ENCODE measurements around the gene C1QL1.

The C1QL1 gene

GRCh38 chr17:44968225-44969143 lies at the start of gene C1QL1:
TSS of gene C1QL1 (minus strand) at chr17:44968303. CDS start at chr17:44968048, 255 bp downstream.
- FAIRE-seq, result no peak

- no peak for FAIRE-seq
Measured at GRCh38 chr17:45016823-45017222, 48.7 kb upstream of the C1QL1 start.

GRCh38 chr17:45016237-45016636 lies 48.1 kb upstream of the C1QL1 start:
- no peak for FAIRE-seq

GRCh38 chr17:45013021-45013997 lies 45.2 kb upstream of the C1QL1 start:
- no peak for FAIRE-seq

- no peak for FAIRE-seq
Measured at GRCh38 chr17:45011767-45012166, 43.7 kb upstream of the C1QL1 start.

GRCh38 chr17:45009676-45010467 lies 41.8 kb upstream of the C1QL1 start:
- FAIRE-seq, result no peak

- no peak for FAIRE-seq
Measured at GRCh38 chr17:45008216-45008615, 40.1 kb upstream of the C1QL1 start.

GRCh38 chr17:45006927-45007461 lies 38.9 kb upstream of the C1QL1 start:
- peak; percentile 11 for FAIRE-seq

GRCh38 chr17:45005700-45006099 lies 37.6 kb upstream of the C1QL1 start:
- no peak for FAIRE-seq

GRCh38 chr17:45004388-45004787 lies 36.3 kb upstream of the C1QL1 start:
- FAIRE-seq, result no peak

- FAIRE-seq, result no peak
Measured at GRCh38 chr17:45003877-45004276, 35.8 kb upstream of the C1QL1 start.

GRCh38 chr17:45001310-45001709 lies 33.2 kb upstream of the C1QL1 start:
- no peak for FAIRE-seq

- FAIRE-seq, result no peak
Measured at GRCh38 chr17:44999433-44999832, 31.3 kb upstream of the C1QL1 start.

GRCh38 chr17:44998646-44999045 lies 30.5 kb upstream of the C1QL1 start:
- FAIRE-seq, result no peak

- FAIRE-seq, result no peak
Measured at GRCh38 chr17:44997733-44998520, 29.8 kb upstream of the C1QL1 start.

GRCh38 chr17:44996304-44996703 lies 28.2 kb upstream of the C1QL1 start:
- FAIRE-seq, result no peak

GRCh38 chr17:44995436-44996001 lies 27.4 kb upstream of the C1QL1 start:
- FAIRE-seq, result no peak

GRCh38 chr17:44992242-44992939 lies 24.3 kb upstream of the C1QL1 start:
- no peak for FAIRE-seq

GRCh38 chr17:44990994-44991393 lies 22.9 kb upstream of the C1QL1 start:
- FAIRE-seq, result no peak

- FAIRE-seq, result no peak
Measured at GRCh38 chr17:44989552-44990138, 21.5 kb upstream of the C1QL1 start.

All from G401.6 (cell line).